Activated CD4-positive, alpha-beta T cell treated with anti-CD3 and anti-CD28 coated beads, Interleukin-2, amount 50 U/mL, for 16 hours (primary cell): Measurements from ENCODE around the gene SPATA17.
A peak's percentile ranks its signal among the peaks of the same experiment; 100 is the strongest.
"Not testable (repeated sequence)": the region's sequence is repeated elsewhere in the genome, so short reads cannot be mapped to it uniquely, and the experiment has no call there.

Experiments used
- DNase-seq: peaks from one replicate; pipeline ENCODE4 v3.0.0-alpha.2; 2020

The SPATA17 gene

GRCh38 chr1:217630711-217631591, at the start of gene SPATA17, which contains the start of gene GPATCH2:
SPATA17 (plus strand) TSS chr1:217631344; CDS start chr1:217631379, 35 bp downstream.
GPATCH2 (minus strand) TSS chr1:217631090; CDS start chr1:217630971, 119 bp downstream.
- peak; percentile 85 for DNase-seq

- DNase-seq = not testable (repeated sequence)
Measured at GRCh38 chr1:217584286-217584811, 46.8 kb upstream of the SPATA17 start.

- DNase-seq = no peak
Measured at GRCh38 chr1:217585577-217585976, 45.6 kb upstream of the SPATA17 start.

- DNase-seq = no peak
Measured at GRCh38 chr1:217586586-217586985, 44.6 kb upstream of the SPATA17 start.

GRCh38 chr1:217590598-217590997, 40.5 kb upstream of the SPATA17 start:
- DNase-seq = no peak

- DNase-seq = no peak
Measured at GRCh38 chr1:217599154-217599553, 32.0 kb upstream of the SPATA17 start.

GRCh38 chr1:217602380-217602779, 28.8 kb upstream of the SPATA17 start:
- no peak for DNase-seq

GRCh38 chr1:217605390-217605789, 25.8 kb upstream of the SPATA17 start:
- no peak for DNase-seq

GRCh38 chr1:217614200-217614712, 16.9 kb upstream of the SPATA17 start:
- no peak for DNase-seq

- no peak for DNase-seq
Measured at GRCh38 chr1:217617126-217617525, 14.0 kb upstream of the SPATA17 start.

GRCh38 chr1:217620814-217621213, 10.3 kb upstream of the SPATA17 start:
- peak; percentile 84 for DNase-seq

- DNase-seq = peak; percentile 31
Measured at GRCh38 chr1:217622042-217622441, 9.1 kb upstream of the SPATA17 start.

- peak; percentile 55 for DNase-seq
Measured at GRCh38 chr1:217626321-217626720, 4.8 kb upstream of the SPATA17 start.

- peak; percentile 9 for DNase-seq
Measured at GRCh38 chr1:217627431-217627830, 3.7 kb upstream of the SPATA17 start.

GRCh38 chr1:217642455-217642854, 11.3 kb downstream of the SPATA17 start:
- no peak for DNase-seq

GRCh38 chr1:217647791-217648190, 16.6 kb downstream of the SPATA17 start:
- no peak for DNase-seq

- DNase-seq = no peak
Measured at GRCh38 chr1:217650674-217651073, 19.5 kb downstream of the SPATA17 start.

GRCh38 chr1:217660353-217661062, 29.4 kb downstream of the SPATA17 start:
- DNase-seq = peak; percentile 20

GRCh38 chr1:217661407-217661806, 30.3 kb downstream of the SPATA17 start:
- DNase-seq = no peak

GRCh38 chr1:217668351-217668940, 37.3 kb downstream of the SPATA17 start:
- DNase-seq = no peak

- no peak for DNase-seq
Measured at GRCh38 chr1:217673387-217673786, 42.2 kb downstream of the SPATA17 start.

GRCh38 chr1:217674028-217674729, 43.0 kb downstream of the SPATA17 start:
- no peak for DNase-seq
